Smooth muscle cell (in vitro differentiated cells): ENCODE data around the gene SCNN1A. TPM values are rescaled to one million over a fixed set of nuclear protein-coding genes. Genes with fewer than 3 reads are reported as not detected.

Experiments
- DNase-seq: peaks from one replicate; lab custom pipeline; 2025; ENCODE audit not compliant: unreplicated experiment; lab: John Stamatoyannopoulos, UW
- H2AFZ ChIP-seq: fragments of 200-600 bp; sonication (generic); 2 replicates; pipeline ENCODE4 v1.6.0; 2016; ENCODE audit warnings: antibody characterized with exemption, low read depth, mild to moderate bottlenecking
- H3F3A ChIP-seq: fragments of 200-600 bp; sonication (generic); 2 replicates; pipeline ENCODE4 v1.6.0; 2017; ENCODE audit warnings: antibody characterized with exemption, low read depth
- H3K27ac ChIP-seq: fragments of 200-600 bp; sonication (generic); 2 replicates; pipeline ENCODE4 v1.5.1; 2016; ENCODE audit warnings: low read depth, mild to moderate bottlenecking
- H3K27me3 ChIP-seq: fragments of 200-600 bp; sonication (generic); 2 replicates; pipeline ENCODE4 v1.6.1; 2016; ENCODE audit warnings: low read depth, mild to moderate bottlenecking
- H3K36me3 ChIP-seq: fragments of 200-600 bp; sonication (generic); 2 replicates; pipeline ENCODE4 v1.5.1; 2016; ENCODE audit warnings: low read depth
- H3K4me1 ChIP-seq: fragments of 200-600 bp; sonication (generic); 2 replicates; pipeline ENCODE4 v1.5.1; 2016; ENCODE audit warnings: low read depth
- H3K4me2 ChIP-seq: fragments of 200-600 bp; sonication (generic); 2 replicates; pipeline ENCODE4 v1.6.0; 2016; ENCODE audit warnings: mild to moderate bottlenecking
- H3K4me3 ChIP-seq: fragments of 200-600 bp; sonication (generic); 2 replicates; pipeline ENCODE4 v1.5.1; 2016; ENCODE audit warnings: mild to moderate bottlenecking
- H3K79me2 ChIP-seq: fragments of 200-600 bp; sonication (generic); 2 replicates; pipeline ENCODE4 v1.6.0; 2016; ENCODE audit warnings: low read depth, mild to moderate bottlenecking
- H3K9ac ChIP-seq: fragments of 200-600 bp; sonication (generic); 2 replicates; pipeline ENCODE4 v1.6.0; 2016; ENCODE audit warnings: low read depth
- H3K9me3 ChIP-seq: fragments of 200-600 bp; sonication (generic); replicated peaks from 2 replicates; pipeline ENCODE4 v1.5.1; 2016; ENCODE audit warnings: low read depth
- H4K20me1 ChIP-seq: fragments of 200-600 bp; sonication (generic); 2 replicates; pipeline ENCODE4 v1.6.0; 2016; ENCODE audit warnings: low read depth
- CTCF ChIP-seq: fragments of 200-600 bp; sonication (generic); IDR thresholded peaks from 2 replicates; pipeline ENCODE4 v1.5.1; 2017; ENCODE audit warnings: borderline replicate concordance, mild to moderate bottlenecking, antibody characterized with exemption; ENCODE audit not compliant: insufficient read depth, poor library complexity, severe bottlenecking
- WGBS: methylation state at CpG from one replicate; pipeline ENCODE4 v1.1.7; 2016; ENCODE audit warnings: low lambda C conversion rate; 5-methylcytosine and 5-hydroxymethylcytosine counted together
- polyA plus RNA-seq: library from polyadenylated mRNA; unstranded; fragments of >200 nt; fragmentation: Nextera tagmentation; extraction: Ambion mirVana; gene quantifications from 2 replicates; pipeline ENCODE4 v1.2.1, GENCODE V29; 2016
- total RNA-seq: library from RNA; depleted of rRNA; stranded (reverse); fragments of >200 nt; gene quantifications from 2 replicates; pipeline ENCODE4 v1.2.3, GENCODE V29; 2014

Gene SCNN1A
- total and polyA plus RNA-seq, 2 experiments from 2014 or later: 0.57 to 1.3 TPM

GRCh38 chr12:6380141-6381121, 5.1 kb upstream of the SCNN1A start:
- Histone ChIP-seq H3K9me3 (no peaks in the 10 kb centered on the region), H3F3A (no peaks in the 10 kb centered on the region), H4K20me1 (no peaks in the 10 kb centered on the region), H3K27ac (no peak overlapping the region), H3K4me1 (peaks cover 43% of the 10 kb centered on the region), H3K79me2 (peaks cover 13% of the 10 kb centered on the region), H3K4me3 (no peak overlapping the region), H2AFZ (no peak overlapping the region), H3K4me2 (no peak overlapping the region), H3K27me3 (no peaks in the 10 kb centered on the region), H3K9ac (no peak overlapping the region), H3K36me3 (no peaks in the 10 kb centered on the region)
- DNase-seq: no peak
- WGBS: 91% methylated on average over 14 of the region's 14 CpGs
- no peak for TF ChIP-seq CTCF

- Histone ChIP-seq H3K79me2 (peaks cover 4% of the 10 kb centered on the region), H3K9ac (no peak overlapping the region), H3K27ac (no peak overlapping the region), H3K9me3 (no peaks in the 10 kb centered on the region), H4K20me1 (no peaks in the 10 kb centered on the region), H2AFZ (no peak overlapping the region), H3K4me2 (no peak overlapping the region), H3K27me3 (no peaks in the 10 kb centered on the region), H3K4me3 (no peak overlapping the region), H3K4me1 (peaks cover 41% of the 10 kb centered on the region), H3K36me3 (no peaks in the 10 kb centered on the region), H3F3A (no peaks in the 10 kb centered on the region)
- no peak for DNase-seq
- 82% methylated on average over 13 of the region's 13 CpGs for WGBS
- TF ChIP-seq CTCF: no peak
Measured at GRCh38 chr12:6378709-6379472, 3.5 kb upstream of the SCNN1A start.

GRCh38 chr12:6377667-6377994, 2.3 kb upstream of the SCNN1A start:
- no peaks in the 10 kb centered on the region for H3F3A ChIP-seq
- DNase-seq: no peak
- no peak overlapping the region for H3K27ac ChIP-seq
- H3K4me1 ChIP-seq: peaks cover 41% of the 10 kb centered on the region
- TF ChIP-seq CTCF: no peak
- H3K9ac ChIP-seq: no peak overlapping the region
- H3K4me2 ChIP-seq: no peak overlapping the region
- 83% methylated on average over 4 of the region's 4 CpGs for WGBS
- no peak overlapping the region for H2AFZ ChIP-seq
- no peaks in the 10 kb centered on the region for H3K79me2 ChIP-seq
- no peaks in the 10 kb centered on the region for H3K27me3 ChIP-seq
- no peak overlapping the region for H3K4me3 ChIP-seq
- no peaks in the 10 kb centered on the region for H4K20me1 ChIP-seq
- no peaks in the 10 kb centered on the region for H3K9me3 ChIP-seq
- H3K36me3 ChIP-seq: no peaks in the 10 kb centered on the region
